ENCODE measurements around the gene TMSB10.

Gene TMSB10

GRCh38 chr2:84888401-84889276 lies 16.8 kb upstream of the TMSB10 start:
- Histone ChIP-seq H3K27ac (ENCODE audit: low read depth, low read length, poor library complexity, severe bottlenecking) (peak overlapping the region; percentile 74), H4K20me1 (ENCODE audit: insufficient read depth, low read length) (no peaks in the 10 kb centered on the region), H3K4me3 (ENCODE audit: low read depth, low read length, poor library complexity, severe bottlenecking) (peak overlapping the region; percentile 48), H3K9ac (ENCODE audit: low read length) (peak overlapping the region; percentile 49), H3K4me1 (ENCODE audit: insufficient read depth, low read length, severe bottlenecking) (peaks cover 23% of the 10 kb centered on the region), H3F3A (ENCODE audit: insufficient read depth, low read length) (no peaks in the 10 kb centered on the region), H3K9me2 (ENCODE audit: low read depth, low read length) (no peaks in the 10 kb centered on the region), H3K4me2 (ENCODE audit: low read length) (peak overlapping the region; percentile 70), H3K27me3 (ENCODE audit: insufficient read depth, low read length) (no peaks in the 10 kb centered on the region), H3K9me3 (ENCODE audit: low read length) (no peaks in the 10 kb centered on the region), H2AFZ (ENCODE audit: low read length) (peak overlapping the region; percentile 65), H3K79me2 (ENCODE audit: insufficient read depth, low read length) (no peaks in the 10 kb centered on the region), H3K36me3 (ENCODE audit: insufficient read depth, low read length) (no peaks in the 10 kb centered on the region)
- TF ChIP-seq CTCF (IDR thresholded peaks at IDR 0.05; ENCODE audit: low read length): no peak
- TF ChIP-seq EZH2 (IDR thresholded peaks at IDR 0.05; ENCODE audit: borderline replicate concordance, low read length): no peak

GRCh38 chr2:84889332-84889731 lies 16.1 kb upstream of the TMSB10 start:
- no peaks in the 10 kb centered on the region for H3K36me3 ChIP-seq (ENCODE audit: insufficient read depth, low read length)
- no peaks in the 10 kb centered on the region for H4K20me1 ChIP-seq (ENCODE audit: insufficient read depth, low read length)
- no peaks in the 10 kb centered on the region for H3K9me2 ChIP-seq (ENCODE audit: low read depth, low read length)
- peaks cover 29% of the 10 kb centered on the region for H3K4me1 ChIP-seq (ENCODE audit: insufficient read depth, low read length, severe bottlenecking)
- H3K27ac ChIP-seq (ENCODE audit: low read depth, low read length, poor library complexity, severe bottlenecking): peak overlapping the region; percentile 74
- H3K9ac ChIP-seq (ENCODE audit: low read length): peak overlapping the region; percentile 49
- peak overlapping the region; percentile 70 for H3K4me2 ChIP-seq (ENCODE audit: low read length)
- no peaks in the 10 kb centered on the region for H3K9me3 ChIP-seq (ENCODE audit: low read length)
- TF ChIP-seq CTCF (IDR thresholded peaks at IDR 0.05; ENCODE audit: low read length) (no peak), EZH2 (IDR thresholded peaks at IDR 0.05; ENCODE audit: borderline replicate concordance, low read length) (no peak)
- H3K27me3 ChIP-seq (ENCODE audit: insufficient read depth, low read length): no peaks in the 10 kb centered on the region
- H3K4me3 ChIP-seq (ENCODE audit: low read depth, low read length, poor library complexity, severe bottlenecking): peak overlapping the region; percentile 48
- H3K79me2 ChIP-seq (ENCODE audit: insufficient read depth, low read length): no peaks in the 10 kb centered on the region
- no peaks in the 10 kb centered on the region for H3F3A ChIP-seq (ENCODE audit: insufficient read depth, low read length)
- H2AFZ ChIP-seq (ENCODE audit: low read length): peak overlapping the region; percentile 44

GRCh38 chr2:84891355-84892010 lies 14.0 kb upstream of the TMSB10 start:
- H3K79me2 ChIP-seq (ENCODE audit: insufficient read depth, low read length): no peaks in the 10 kb centered on the region
- no peak overlapping the region for H3K27ac ChIP-seq (ENCODE audit: low read depth, low read length, poor library complexity, severe bottlenecking)
- no peak for TF ChIP-seq EZH2 (IDR thresholded peaks at IDR 0.05; ENCODE audit: borderline replicate concordance, low read length)
- no peak for TF ChIP-seq CTCF (IDR thresholded peaks at IDR 0.05; ENCODE audit: low read length)
- H2AFZ ChIP-seq (ENCODE audit: low read length): no peak overlapping the region
- H3K4me1 ChIP-seq (ENCODE audit: insufficient read depth, low read length, severe bottlenecking): peaks cover 40% of the 10 kb centered on the region
- no peaks in the 10 kb centered on the region for H3K36me3 ChIP-seq (ENCODE audit: insufficient read depth, low read length)
- H3K9me2 ChIP-seq (ENCODE audit: low read depth, low read length): no peaks in the 10 kb centered on the region
- H3K9me3 ChIP-seq (ENCODE audit: low read length): no peaks in the 10 kb centered on the region
- H3K27me3 ChIP-seq (ENCODE audit: insufficient read depth, low read length): no peaks in the 10 kb centered on the region
- H3K4me2 ChIP-seq (ENCODE audit: low read length): no peak overlapping the region
- no peaks in the 10 kb centered on the region for H4K20me1 ChIP-seq (ENCODE audit: insufficient read depth, low read length)
- H3F3A ChIP-seq (ENCODE audit: insufficient read depth, low read length): 0 out of 2 replicates have a peak, but pooled peaks cover 3% of the 10 kb centered on the region
- no peak overlapping the region for H3K9ac ChIP-seq (ENCODE audit: low read length)
- no peak overlapping the region for H3K4me3 ChIP-seq (ENCODE audit: low read depth, low read length, poor library complexity, severe bottlenecking)
